T-helper 2 cell treated with Interferon-gamma antibody and Interleukin-4, amounts not matched to agents 5 μg/mL and 100 μg/mL, for 36 hours (primary cell): ENCODE measurements around the gene IRAK1.

Source experiments
- DNase-seq: peaks from one replicate; pipeline ENCODE4 v3.0.0; 2021; ENCODE audit warnings: low spot score
- H3K27ac Mint-ChIP-seq: one replicate; pipeline ENCODE4 v1.8.0; 2021; ENCODE audit warnings: mild to moderate bottlenecking, mixed read lengths
- H3K27me3 Mint-ChIP-seq: one replicate; pipeline ENCODE4 v1.8.0; 2021; ENCODE audit warnings: low read depth, mixed read lengths
- H3K36me3 Mint-ChIP-seq: one replicate; pipeline ENCODE4 v1.8.0; 2021; ENCODE audit warnings: low read depth, mixed read lengths
- H3K4me1 Mint-ChIP-seq: one replicate; pipeline ENCODE4 v1.8.0; 2021; ENCODE audit warnings: low read depth, mixed read lengths
- H3K4me3 Mint-ChIP-seq: one replicate; pipeline ENCODE4 v1.8.0; 2022; ENCODE audit warnings: mild to moderate bottlenecking, moderate library complexity, mixed read lengths
- H3K9me3 Mint-ChIP-seq: one replicate; pipeline ENCODE4 v1.8.0; 2021; ENCODE audit warnings: mixed read lengths

Gene IRAK1

DNA sequence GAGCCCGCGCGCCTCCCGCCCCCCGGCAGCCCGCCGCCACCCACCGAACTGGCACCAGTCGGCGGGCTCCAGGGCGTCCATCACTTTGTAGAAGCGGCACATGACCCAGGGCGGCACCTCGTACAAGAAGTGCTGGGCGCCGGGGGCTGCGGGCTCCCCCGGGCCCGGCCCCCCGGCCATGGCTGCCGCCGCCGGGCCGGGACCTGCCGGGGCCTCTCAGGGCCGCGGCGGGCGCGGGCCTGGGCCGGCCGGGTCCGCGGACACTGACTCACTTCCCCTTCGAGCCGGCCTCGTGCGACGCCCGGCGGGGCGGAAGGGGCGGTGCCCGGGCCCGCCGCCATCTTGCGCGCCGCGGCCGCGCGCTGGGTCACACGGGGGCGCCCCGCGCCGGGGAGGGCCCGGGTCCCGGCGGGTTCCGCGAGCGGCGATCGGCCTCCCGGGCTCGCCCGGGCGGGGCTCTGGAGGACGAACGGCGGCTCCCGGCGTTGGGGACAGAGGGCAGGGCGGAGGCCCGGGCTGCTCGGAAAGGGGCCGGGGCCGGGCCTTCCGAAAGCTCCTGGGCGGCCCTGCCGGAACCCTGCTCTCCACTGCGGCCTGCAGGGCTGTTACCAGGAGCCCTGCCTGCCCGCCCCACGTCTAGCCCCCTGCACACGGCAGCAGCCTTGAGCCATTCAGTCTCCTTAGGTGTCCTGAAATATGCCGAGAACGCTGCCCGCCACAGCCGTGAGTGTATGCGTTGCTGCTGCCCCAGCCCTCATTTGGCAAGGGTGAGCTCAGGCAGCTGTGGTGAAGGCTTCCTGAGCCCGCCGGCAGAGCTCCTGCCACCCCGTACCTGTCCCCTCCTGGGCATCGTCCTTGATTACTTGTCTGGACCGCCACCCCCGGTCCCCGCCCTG lies at the start of gene IRAK1:
Gene IRAK1, minus strand, starts transcription at position 270 of the 896 bp plus-strand sequence. Its CDS starts 90 bp downstream, at position 180.
- Mint-ChIP-seq H3K27me3 (no peaks in the 10 kb centered on the region), H3K27ac (peak within 1 kb of the TSS; percentile 93), H3K9me3 (no peaks in the 10 kb centered on the region), H3K4me1 (peaks cover 5% of the 10 kb centered on the region), H3K36me3 (peaks cover 19% of the 10 kb centered on the region), H3K4me3 (peak within 1 kb of the TSS; percentile 94)
- peak; percentile 66 for DNase-seq

DNA sequence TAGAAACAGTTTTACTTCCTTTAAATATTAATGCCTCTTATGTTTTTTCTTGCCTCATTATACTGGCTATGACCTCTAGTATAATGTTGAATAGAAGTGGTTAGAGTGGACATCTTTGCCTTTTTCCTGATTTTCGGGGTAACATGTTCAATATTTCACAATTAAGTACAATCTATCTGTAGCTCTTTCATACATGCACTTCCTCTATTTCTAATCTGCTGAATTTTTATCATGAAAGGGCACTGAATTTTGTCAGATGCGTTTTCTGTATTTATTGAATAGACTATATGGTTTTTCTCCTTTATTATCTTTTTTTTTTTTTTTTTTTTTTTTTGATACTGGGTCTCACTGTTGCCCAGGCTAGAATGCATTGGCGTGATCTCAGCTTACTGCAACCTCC lies 48.9 kb upstream of the IRAK1 start:
- no peak overlapping the region for H3K4me3 Mint-ChIP-seq

GRCh38 chrX:154064637-154065435 lies 45.1 kb upstream of the IRAK1 start:
- Mint-ChIP-seq H3K27me3 (no peaks in the 10 kb centered on the region), H3K4me1 (peaks cover 25% of the 10 kb centered on the region), H3K4me3 (no peak overlapping the region), H3K36me3 (peaks cover 7% of the 10 kb centered on the region), H3K9me3 (no peaks in the 10 kb centered on the region), H3K27ac (peak overlapping the region; percentile 42)
- DNase-seq: no peak

More for the DNA sequence above, 48.9 kb upstream of the IRAK1 start:
- H3K9me3 Mint-ChIP-seq: no peaks in the 10 kb centered on the region
- H3K4me1 Mint-ChIP-seq: peaks cover 9% of the 10 kb centered on the region
- peaks cover 1% of the 10 kb centered on the region for H3K36me3 Mint-ChIP-seq
- H3K27me3 Mint-ChIP-seq: no peaks in the 10 kb centered on the region
- no peak for DNase-seq
- H3K27ac Mint-ChIP-seq: no peak overlapping the region

DNA sequence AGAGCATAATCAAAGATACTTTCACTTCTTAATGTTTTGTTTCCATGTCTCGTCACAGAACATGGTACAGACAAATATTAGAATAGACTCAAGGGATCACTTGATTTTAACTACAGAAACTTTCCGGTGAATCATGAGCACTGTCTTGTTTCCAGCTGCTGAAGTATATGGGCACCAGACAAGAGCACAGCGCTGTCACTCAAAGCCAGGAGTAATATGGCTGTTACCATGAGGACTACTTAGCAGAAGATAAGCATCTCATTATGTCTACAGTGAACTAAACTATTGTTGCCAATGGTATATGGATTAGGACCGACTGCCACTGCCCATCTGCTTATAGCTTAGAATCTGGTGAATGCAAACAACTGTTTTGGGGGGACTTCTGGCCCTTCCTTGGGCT lies 43.5 kb upstream of the IRAK1 start:
- no peak overlapping the region for H3K27ac Mint-ChIP-seq
- H3K9me3 Mint-ChIP-seq: no peaks in the 10 kb centered on the region
- peaks cover 34% of the 10 kb centered on the region for H3K4me1 Mint-ChIP-seq
- no peaks in the 10 kb centered on the region for H3K27me3 Mint-ChIP-seq
- no peak overlapping the region for H3K4me3 Mint-ChIP-seq
- no peak for DNase-seq
- peaks cover 11% of the 10 kb centered on the region for H3K36me3 Mint-ChIP-seq

DNA sequence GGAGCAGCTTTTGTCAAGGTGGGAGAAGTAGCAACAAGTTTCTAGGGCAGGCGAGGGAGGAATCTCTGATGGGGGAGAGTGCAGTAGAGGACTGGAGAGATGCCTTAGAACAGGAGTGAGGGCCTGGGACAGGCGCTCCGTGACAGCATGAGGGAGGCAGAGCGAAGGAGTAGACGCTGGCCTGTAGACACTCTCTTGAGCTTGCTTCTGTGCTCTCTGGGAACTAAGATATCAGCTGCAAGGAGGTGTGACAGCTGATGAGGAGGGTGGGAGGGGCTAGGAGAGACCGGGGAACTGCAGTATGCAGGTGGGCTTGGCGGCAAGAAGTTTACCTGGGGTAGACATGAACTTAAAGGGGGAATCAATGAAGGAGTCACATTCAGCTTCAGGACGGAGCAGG lies 42.1 kb upstream of the IRAK1 start:
- no peaks in the 10 kb centered on the region for H3K9me3 Mint-ChIP-seq
- H3K27ac Mint-ChIP-seq: no peak overlapping the region
- no peak for DNase-seq
- peaks cover 44% of the 10 kb centered on the region for H3K4me1 Mint-ChIP-seq
- H3K4me3 Mint-ChIP-seq: no peak overlapping the region
- H3K36me3 Mint-ChIP-seq: peaks cover 19% of the 10 kb centered on the region
- no peaks in the 10 kb centered on the region for H3K27me3 Mint-ChIP-seq

- Mint-ChIP-seq H3K4me1 (peaks cover 52% of the 10 kb centered on the region), H3K27me3 (no peaks in the 10 kb centered on the region), H3K9me3 (no peaks in the 10 kb centered on the region), H3K27ac (no peak overlapping the region), H3K4me3 (no peak overlapping the region), H3K36me3 (peaks cover 21% of the 10 kb centered on the region)
- DNase-seq: no peak
Measured at GRCh38 chrX:154059729-154060245, 40.1 kb upstream of the IRAK1 start.

DNA sequence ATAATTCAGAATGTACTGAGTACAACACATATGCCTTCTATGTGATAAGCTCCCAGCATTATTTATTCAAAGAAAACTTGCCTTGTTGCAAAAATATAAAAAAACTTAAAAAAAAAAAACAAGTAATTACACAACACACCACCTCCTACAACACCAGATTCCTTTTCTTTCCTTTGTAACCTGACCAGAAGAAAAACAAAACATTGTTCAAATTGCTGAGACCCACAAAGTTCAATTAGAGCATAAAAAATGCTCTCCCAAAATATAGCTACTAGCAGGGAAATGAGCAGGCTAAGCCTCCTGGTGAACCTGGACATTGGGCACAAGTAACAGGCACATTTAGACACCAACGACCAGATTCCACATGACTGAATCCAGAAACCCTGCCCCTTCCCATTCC lies 39.5 kb upstream of the IRAK1 start:
- Mint-ChIP-seq H3K27me3 (no peaks in the 10 kb centered on the region), H3K27ac (no peak overlapping the region), H3K9me3 (no peaks in the 10 kb centered on the region), H3K36me3 (peaks cover 21% of the 10 kb centered on the region), H3K4me3 (no peak overlapping the region), H3K4me1 (peaks cover 48% of the 10 kb centered on the region)
- no peak for DNase-seq

GRCh38 chrX:154058214-154058997 lies 38.7 kb upstream of the IRAK1 start:
- Mint-ChIP-seq H3K9me3 (no peaks in the 10 kb centered on the region), H3K36me3 (peaks cover 22% of the 10 kb centered on the region)

GRCh38 chrX:154057791-154058190 lies 38.1 kb upstream of the IRAK1 start:
- no peak for DNase-seq
- H3K4me1 Mint-ChIP-seq: peaks cover 46% of the 10 kb centered on the region
- H3K36me3 Mint-ChIP-seq: peaks cover 20% of the 10 kb centered on the region
- H3K27me3 Mint-ChIP-seq: no peaks in the 10 kb centered on the region
- H3K27ac Mint-ChIP-seq: peak overlapping the region; percentile 24
- H3K4me3 Mint-ChIP-seq: no peak overlapping the region
- no peaks in the 10 kb centered on the region for H3K9me3 Mint-ChIP-seq

More at GRCh38 chrX:154058214-154058997, 38.7 kb upstream of the IRAK1 start:
- DNase-seq: no peak
- peaks cover 46% of the 10 kb centered on the region for H3K4me1 Mint-ChIP-seq
- H3K4me3 Mint-ChIP-seq: no peak overlapping the region
- no peaks in the 10 kb centered on the region for H3K27me3 Mint-ChIP-seq
- peak overlapping the region; percentile 7 for H3K27ac Mint-ChIP-seq

DNA sequence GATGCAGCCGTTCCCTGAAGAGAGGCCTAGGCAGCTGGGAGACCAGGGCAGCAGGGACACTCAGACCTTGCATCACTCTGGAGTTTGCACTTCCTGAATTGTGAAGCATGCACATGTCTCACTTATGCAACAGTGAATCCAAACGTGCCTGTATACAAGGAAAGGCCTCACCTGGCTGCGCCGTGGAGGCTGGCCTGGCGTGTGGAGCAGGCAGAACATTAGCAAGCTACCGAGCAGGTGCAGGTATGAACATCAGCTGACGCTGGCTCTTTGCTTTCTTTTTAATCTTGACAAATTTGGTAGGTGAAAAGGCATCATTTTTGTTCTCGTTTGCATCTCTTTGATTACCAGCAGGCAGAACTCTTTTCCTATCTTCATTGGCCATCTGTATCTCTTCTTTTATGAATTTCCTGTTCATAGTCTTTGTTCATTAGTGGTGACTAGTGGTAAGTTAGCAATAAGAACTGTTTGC lies 37.1 kb upstream of the IRAK1 start:
- H3K4me3 Mint-ChIP-seq: peak overlapping the region; percentile 45
- H3K36me3 Mint-ChIP-seq: peaks cover 20% of the 10 kb centered on the region
- DNase-seq: no peak
- H3K4me1 Mint-ChIP-seq: peaks cover 47% of the 10 kb centered on the region
- H3K27me3 Mint-ChIP-seq: no peaks in the 10 kb centered on the region
- H3K27ac Mint-ChIP-seq: peak overlapping the region; percentile 24
- H3K9me3 Mint-ChIP-seq: no peaks in the 10 kb centered on the region

GRCh38 chrX:154051201-154051810 lies 31.6 kb upstream of the IRAK1 start:
- no peak overlapping the region for H3K4me3 Mint-ChIP-seq
- H3K4me1 Mint-ChIP-seq: peaks cover 29% of the 10 kb centered on the region
- DNase-seq: peak; percentile 24
- no peaks in the 10 kb centered on the region for H3K9me3 Mint-ChIP-seq
- no peaks in the 10 kb centered on the region for H3K27me3 Mint-ChIP-seq
- peak overlapping the region; percentile 70 for H3K27ac Mint-ChIP-seq
- H3K36me3 Mint-ChIP-seq: peaks cover 17% of the 10 kb centered on the region

DNA sequence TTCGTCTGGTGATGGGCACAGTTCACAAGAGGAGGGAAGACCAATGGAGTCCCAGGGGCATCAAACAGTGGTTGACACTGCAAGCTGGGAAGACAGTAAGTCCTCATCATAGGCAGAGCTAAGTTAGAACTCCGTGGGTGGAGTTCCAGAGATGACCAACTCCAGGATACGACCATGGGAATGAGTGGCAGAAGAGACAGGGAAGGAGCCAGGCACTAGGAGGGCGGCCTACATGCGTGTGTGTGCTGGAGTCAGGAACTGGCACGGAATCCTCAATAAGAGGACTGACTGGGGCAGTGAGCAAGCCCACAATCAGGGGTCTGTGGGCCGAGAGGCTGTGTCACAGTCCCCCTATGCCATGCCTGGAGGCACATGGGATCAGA lies 30.4 kb upstream of the IRAK1 start:
- no peak for DNase-seq
- Mint-ChIP-seq H3K27me3 (no peaks in the 10 kb centered on the region), H3K27ac (peak overlapping the region; percentile 64), H3K4me1 (peaks cover 29% of the 10 kb centered on the region), H3K36me3 (peaks cover 17% of the 10 kb centered on the region), H3K4me3 (no peak overlapping the region), H3K9me3 (no peaks in the 10 kb centered on the region)
